NCI-H2227 treated with DMSO at 0.1 percent for 48 hours (cell line): Measurements from ENCODE around the gene ADORA2B.
"Not testable (repeated sequence)": the region's sequence is repeated elsewhere in the genome, so short reads cannot be mapped to it uniquely, and the experiment has no call there.

Experiments used
- DNase-seq: peaks from one replicate; lab custom pipeline; 2025; lab: John Stamatoyannopoulos, UW

ADORA2B gene

DNA sequence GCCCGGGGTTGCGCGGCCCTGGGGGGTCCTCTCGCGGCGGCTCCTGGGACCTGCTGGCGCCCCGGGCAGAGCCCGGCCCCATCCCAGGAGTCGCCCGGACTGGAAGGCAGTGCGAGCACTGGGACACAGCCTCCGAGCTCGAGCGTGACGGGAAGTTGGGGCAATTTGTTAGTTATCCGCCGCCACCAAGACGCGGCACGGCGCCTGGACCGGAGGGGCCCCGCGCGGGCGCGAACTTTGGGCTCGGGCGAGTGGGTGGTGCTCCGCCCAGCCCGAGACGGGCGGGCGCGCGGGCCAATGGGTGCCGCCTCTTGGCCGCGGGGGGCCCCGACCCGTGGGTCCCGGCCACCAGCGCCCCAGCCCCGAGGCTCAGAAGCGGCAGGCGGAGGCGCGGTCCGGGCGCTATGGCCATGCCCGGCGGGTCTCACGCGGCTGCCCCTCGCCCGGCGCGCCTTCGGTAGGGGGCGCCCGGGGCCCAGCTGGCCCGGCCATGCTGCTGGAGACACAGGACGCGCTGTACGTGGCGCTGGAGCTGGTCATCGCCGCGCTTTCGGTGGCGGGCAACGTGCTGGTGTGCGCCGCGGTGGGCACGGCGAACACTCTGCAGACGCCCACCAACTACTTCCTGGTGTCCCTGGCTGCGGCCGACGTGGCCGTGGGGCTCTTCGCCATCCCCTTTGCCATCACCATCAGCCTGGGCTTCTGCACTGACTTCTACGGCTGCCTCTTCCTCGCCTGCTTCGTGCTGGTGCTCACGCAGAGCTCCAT is at the start of gene ADORA2B:
Gene ADORA2B, plus strand, starts transcription at position 372 of the 768 bp plus-strand sequence. Its CDS starts 119 bp downstream, at position 491.
- peak; percentile 9 for DNase-seq

DNA sequence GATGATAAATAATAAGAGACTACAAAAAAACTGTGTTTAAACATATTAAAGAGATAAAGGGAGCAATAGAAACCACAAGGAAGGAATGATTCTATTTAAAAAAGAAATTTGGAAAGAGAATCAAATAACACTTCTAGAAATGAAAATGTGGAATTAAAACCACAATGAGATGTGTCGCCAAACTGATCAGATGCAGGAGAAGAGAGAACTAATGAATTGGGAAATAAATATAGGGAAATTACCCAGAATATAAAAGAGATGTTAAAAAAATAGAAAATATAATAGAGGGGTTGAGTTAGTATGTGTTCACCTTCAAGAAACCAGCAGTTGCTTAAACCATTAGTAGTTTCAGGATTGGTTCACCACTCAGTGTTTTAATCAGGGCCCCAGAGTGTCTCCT is 48.7 kb upstream of the ADORA2B start:
- no peak for DNase-seq

DNA sequence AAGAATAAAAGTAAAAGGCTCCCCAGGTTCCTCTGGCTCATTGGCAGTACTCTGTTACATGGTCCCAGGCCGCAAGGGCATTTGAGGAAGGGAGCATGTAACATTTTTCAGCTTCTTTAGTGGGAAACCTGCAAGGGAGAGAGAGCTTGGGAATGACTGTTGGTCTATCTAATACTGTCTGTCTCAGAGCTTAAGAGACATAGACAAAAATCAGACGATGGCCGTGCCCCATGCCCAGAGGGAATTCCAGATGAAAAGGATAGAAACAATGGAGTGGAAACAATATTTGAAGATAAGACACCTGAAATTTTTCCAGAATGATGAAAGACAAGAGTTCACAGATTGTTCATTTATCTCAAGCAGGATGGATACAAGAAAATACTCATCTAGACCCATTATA is 48.1 kb upstream of the ADORA2B start:
- no peak for DNase-seq

DNA sequence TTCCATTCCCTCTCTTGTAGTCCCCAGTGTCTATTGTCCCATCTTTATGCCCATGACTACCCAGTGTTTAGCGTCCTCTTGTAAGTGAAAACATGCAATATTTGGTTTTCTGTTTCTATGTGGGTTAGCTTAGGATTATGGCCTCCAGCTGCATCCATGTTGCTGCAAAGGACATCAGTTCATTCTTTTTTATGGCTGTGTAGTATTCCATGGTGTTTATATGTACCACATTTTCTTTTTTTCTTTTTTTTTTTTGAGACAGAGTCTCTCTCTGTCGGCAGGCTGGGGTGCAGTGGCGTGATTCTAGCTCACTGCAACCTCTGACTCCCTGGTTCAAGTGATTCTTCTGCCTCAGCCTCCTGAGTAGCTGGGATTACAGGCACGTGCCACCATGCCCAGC is 45.3 kb upstream of the ADORA2B start:
- DNase-seq: not testable (repeated sequence)

DNA sequence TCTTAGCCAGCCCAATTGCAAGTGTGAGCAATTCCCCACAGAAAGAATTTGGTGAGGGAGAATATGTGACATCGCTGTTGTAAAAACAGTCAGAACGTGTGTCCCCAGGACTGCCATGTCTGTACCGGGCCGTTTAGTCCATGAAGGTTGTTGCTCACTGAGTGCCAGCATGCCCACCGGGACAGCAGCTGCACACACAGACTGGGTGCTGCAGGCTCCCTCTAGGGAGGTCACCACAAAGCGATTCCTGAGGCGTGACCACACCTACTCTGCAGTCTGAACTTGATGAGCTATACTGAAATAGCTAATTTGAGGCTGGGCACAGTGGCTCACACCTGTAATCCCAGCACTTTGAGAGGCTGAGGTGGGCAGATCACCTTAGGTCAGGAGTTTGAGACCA is 44.1 kb upstream of the ADORA2B start:
- DNase-seq: no peak

DNA sequence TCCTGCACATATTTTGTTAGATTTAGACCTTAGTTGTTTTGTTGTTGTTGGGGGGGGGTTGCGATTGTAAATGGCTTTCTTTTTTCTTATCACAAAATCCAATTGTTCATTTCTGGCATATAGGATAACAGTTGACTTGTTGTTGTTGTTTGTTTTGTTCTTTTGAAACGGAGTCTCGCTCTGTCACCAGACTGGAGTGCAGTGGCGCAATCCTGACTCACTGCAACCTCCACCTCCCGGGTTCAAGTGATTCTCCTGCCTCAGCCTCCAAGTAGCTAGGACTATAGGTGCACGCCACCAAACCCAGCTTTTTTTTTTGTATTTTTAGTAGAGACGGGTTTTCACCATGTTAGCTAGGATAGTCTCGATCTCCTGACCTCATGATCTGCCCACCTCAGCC is 39.7 kb upstream of the ADORA2B start:
- not testable (repeated sequence) for DNase-seq

DNA sequence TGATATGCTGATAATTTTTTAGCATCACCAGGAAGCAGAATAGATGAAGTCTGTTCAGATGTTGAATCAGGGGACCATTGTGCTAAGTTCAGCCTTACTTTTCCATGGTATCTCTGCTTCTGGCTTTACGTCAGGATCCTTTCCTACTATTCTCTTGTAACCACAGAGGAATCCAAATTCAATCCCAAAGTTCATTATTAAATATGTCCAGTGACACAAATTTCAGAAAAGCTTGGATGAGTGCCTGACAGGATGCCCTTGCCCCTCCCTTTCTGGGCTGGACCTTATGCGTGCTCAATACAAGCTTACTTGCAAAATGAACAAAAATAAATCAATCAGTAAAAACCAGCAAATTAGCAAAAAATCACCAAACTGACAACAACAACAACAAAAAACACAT is 37.6 kb upstream of the ADORA2B start:
- DNase-seq: no peak

DNA sequence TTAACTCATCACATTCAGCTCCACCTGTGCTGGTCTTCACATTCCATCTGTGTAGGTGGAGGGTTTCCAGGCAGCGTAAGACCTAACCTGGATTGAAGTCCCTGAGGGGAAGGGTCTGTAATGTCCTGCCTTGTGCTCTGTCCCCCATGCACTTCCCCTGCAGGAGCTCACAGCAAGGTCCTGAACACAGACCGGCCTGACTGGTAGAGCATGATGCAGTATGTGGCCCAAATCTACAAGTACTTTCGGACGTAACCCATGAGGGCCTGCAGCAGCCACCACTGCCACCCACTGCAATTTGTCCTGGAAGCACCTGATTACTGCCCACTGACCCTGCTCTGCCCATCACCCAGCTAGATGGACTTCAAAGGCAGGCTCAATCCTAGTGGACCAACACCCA is 36.6 kb upstream of the ADORA2B start:
- DNase-seq: no peak

DNA sequence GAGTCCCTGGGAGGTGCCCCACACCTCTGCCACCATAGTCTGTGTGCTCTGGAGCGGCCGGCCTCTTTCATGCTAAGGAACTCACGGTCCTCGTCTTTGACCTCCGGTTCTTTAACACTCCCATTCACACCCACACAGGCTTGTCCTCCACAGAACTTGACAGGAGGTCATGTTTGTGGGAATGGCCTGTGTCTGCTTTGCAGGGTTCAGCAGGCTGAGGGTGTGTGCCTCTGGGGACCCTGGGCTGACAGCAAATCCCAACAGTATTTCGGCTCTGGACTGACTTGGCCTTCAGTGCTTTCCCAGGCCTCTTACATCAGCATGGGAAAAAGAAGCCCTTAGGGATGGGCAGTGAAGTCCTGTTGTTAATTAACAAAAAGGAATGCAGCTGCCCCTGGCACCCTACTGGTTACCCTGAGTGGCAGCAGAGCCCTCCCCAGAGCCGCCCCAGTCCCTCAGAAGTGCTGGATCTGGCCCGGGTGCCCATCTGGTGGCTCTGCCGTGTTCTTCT is 35.4 kb upstream of the ADORA2B start:
- DNase-seq: no peak

DNA sequence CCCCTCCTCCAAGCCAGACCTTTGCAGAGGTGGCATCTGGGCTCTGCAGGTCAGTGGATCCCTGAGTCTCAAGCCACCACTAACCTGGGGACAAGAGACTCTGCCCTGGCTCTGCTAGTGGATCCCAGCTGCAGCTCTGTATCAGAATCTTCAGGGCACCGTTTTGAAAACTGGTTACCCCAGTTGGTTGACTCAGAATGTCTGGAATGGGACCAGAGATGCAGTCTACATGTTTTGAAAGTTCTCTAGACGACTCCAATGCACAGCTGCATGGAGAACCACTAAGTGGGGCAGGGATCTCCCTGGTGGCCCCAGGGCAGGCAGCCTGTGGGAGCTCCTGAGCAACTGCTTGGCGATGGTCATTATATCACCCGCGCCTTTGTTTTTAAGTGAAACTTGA is 34.1 kb upstream of the ADORA2B start:
- no peak for DNase-seq

DNA sequence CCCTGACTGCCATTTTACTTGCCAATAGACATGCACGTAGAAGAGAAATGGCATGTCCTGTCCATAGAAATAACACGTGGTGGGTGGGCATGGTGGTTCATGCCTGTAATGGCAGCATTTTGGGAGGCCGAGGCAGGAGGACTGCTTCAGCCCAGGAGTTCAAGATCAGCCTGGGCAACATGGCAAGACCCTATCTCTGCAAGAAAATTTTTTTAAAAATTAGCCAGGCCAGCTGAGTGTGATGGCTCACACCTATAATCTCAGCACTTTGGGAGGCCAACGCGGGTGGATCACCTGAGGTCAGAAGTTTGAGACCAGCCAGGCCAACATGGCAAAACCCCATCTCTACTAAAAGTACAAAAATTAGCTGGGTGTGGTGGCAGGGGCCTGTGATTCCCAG is 33.2 kb upstream of the ADORA2B start:
- not testable (repeated sequence) for DNase-seq

DNA sequence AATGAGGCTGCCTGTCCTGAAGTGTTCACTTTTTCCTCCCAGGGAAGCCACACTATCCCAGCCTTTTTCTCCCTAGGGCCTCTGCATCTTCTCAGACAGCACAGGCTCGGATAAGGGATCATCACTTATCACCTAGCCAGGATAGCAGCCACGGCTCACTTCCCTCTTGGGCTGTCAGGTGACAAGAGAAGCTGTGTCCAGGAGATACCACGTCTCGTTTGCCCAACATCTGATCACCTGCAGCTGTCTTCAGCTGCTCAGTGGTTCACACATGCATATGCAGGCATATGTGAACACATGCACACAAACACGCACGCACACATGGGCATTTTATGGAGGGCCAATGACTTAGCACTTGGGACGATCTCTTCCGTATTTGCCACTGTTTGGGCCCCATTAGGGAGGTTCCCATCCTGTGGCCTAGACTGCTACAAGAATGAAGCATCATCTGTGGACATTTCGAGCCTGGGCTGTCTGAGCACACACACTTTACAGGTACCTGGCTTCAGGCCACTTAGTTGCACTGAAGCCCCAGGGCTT is 32.4 kb upstream of the ADORA2B start:
- no peak for DNase-seq

DNA sequence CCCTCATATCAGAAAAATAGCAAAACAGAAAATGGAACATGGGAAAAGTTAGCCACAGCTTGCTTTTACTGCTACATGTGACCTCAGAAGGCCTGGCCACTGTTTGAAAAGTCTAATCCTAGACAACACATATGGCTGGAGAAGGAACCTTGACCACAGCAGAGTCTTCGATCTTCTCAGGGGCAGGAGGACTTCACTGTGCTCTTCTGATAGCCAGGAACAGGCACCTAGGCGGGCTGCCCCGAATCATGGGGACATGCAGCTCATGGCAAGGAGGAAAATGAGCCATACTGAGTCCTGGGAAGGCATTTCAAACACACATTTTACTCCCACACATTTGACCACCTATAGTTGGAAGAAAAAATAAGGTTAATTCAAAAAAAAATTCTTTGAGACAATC is 31.1 kb upstream of the ADORA2B start:
- no peak for DNase-seq

DNA sequence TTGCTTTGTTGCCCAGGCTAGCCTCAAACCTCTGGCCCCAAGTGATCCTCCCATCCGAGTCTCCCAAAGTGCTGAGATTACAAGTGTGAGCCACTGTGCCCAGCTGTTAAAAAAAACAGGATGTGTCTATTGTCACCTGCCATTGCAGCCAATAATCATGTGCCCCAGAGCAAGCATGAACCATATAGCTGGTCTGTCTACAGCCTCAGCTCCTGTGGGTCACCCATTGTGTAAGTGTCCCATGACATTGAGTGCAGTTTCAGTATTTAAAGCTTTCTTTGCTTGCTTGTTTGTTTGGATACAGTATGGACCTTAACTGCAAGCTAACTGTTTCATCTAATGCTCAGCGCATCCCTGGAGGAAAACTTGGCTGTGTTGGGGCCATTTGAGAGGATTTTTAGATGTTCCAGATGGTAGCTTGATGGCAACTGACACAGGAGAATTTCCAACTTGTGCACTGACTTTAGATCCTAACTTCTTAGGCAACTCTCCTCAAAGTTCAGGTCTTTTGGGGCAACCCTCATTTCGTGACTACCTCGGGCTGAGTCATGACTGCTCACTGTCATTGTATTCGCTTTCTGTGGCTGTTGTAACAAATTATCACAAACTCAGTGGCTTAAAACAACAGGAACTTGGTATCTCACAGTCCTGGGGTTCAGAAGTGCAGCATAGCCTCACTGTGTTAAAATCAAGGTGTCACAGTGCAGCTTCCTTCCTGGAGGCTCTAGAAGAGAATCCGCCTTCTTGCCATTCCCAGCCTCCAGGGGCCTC is 30.3 kb upstream of the ADORA2B start:
- DNase-seq: no peak

DNA sequence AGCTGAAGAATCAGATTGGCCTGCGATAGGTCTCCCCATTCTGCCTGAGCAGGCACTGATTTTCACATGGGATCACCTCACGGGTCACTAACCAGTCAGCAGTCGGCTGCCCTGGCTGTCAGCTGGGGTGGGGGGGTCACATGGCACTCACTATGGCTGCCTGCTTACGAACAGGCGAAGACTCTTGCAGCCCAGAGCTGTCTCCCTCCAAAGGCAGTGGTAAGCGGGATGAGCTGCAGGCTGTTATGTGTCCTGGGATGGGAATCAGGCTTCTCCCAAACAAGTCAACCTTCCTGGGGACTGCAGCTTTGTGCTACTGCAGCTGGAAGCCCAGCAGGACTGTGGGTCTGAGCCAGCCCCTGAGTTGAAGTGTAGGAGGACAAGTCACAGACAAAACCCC is 29.0 kb upstream of the ADORA2B start:
- no peak for DNase-seq

DNA sequence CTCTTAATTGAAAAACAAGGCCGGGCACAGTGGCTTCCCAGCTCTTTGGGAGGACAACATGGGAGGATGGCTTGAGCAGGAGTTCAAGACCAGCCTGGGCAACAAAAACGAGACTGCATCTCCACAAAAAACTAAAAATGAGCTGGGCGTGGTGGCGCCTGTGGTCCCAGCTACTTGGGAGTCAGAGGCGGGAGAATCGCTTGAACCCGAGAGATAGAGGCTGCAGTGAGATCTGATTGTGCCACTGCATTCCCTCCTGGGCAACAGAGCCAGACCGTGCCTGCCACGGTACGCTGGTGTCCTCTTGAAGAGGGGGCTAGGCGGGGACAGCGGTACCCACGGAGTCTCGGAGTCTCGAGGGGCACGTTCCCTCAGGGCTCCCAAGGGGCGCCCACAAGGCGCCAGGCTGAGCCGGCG is 27.9 kb upstream of the ADORA2B start:
- DNase-seq: no peak

DNA sequence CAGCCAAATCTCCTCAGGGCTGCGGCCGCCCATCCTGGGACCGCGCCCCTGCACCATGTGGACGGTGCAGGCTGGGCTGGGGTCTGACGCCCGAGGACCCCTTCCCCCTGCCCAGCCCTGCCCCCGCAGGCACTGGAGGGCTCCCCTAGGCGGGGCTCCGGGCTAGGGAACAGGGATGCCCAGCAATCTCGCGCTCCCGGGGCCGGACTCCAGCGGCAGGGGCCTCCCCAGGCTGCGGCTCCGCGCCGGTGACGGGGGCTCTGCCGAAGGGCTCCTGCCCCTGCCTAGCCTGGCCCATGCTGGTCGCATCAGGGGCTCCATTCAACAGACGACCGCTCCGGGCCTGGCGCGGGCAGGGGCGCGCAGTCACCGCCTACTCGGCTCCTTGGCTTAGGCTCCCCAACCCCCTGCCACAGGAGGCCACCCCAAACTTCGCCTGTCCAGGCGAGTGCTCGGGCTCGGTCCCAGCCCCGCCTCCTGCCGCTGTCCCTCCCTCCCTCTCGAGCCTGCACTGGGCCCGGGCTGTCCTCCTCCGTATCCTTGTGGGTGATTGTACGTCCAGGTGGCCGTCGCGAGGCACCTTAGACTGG is 27.4 kb upstream of the ADORA2B start:
- DNase-seq: peak; percentile 0

DNA sequence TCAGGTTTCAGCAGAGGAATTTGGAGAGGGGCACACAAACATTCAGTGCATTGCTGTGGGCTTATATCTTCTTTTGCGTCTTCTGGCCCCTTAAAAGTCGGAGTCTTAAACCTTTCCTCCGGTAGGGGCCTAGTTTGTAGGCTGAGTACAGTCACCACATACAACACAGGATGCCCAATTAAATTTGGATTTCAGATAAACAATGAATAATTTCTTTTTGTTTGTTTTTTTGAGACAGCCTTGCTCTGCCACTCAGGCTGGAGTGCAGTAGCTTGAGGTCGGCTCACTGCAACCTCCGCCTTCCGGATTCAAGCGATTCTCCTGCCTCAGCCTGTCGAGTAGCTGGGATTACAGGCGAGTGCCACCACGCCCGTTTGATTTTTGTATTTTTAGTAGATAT is 26.7 kb upstream of the ADORA2B start:
- DNase-seq: no peak

DNA sequence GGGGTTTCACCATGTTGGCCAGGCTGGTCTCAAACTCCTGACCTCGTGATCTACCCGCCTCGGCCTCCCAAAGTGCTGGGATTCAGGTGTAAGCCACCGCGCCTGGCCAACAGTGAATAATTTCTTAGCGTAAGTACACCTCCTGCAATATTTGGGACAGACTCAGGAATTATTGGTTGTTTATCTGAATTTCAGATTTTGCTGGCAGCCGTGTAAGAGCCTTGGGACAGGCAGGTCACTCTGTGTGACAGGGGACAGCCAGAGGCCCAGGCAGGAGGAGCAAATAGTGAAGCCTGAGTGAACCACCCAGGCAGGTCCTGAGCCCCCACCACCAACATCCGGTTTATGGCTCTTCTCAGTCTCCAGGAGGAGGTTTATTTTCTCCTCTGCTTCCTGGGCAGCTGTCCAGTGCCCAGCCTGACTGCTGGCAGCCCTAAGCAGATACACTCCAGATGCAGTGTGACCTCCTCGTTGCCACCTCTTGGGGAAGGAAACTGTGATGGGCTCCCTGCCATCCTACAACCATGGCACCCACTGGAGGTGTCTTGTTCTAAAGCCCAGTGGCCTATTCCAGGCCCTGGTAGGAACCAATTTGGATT is 26.2 kb upstream of the ADORA2B start:
- DNase-seq: no peak

DNA sequence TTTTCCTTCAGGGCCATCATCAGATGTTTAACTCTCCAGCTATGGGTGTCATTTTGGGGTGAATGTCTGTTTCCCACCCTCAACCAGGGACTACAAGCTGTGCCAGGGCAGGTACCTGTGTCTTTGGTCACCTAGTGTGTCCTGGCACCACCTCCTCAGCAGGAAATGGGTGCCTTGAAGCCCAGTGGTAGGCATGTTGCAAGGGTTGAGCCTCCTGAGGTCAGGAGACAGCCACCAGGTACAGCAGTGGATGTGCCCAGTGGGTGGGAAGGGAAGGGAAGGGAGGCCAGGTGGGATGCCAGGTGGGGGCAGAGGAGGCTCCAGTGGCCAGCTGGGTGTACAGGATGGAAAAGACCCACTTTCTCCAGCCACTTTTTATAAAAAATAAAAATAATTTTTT is 25.5 kb upstream of the ADORA2B start:
- no peak for DNase-seq

DNA sequence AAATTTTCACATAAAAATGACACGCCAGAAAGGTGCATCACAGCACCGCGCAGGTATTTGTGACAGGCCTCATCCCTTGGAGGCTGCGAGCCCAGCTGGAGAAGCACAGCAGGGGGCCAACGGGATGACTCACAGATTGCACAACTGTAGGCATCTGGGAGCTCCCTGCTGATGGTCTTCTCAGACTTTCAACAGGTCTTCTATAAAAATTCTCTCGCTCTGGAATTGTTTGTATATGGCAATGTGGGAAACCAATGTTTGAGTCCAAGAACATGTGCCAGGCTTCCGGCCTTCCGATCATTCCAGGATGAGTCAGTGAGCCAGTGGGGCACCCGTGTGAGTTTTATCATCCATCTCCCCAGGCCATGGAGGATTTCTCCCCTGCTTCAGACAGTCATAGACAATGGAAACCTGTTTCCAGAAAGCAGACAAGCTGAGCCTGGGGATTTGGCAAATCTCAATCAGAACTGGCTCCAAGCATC is 24.1 kb upstream of the ADORA2B start:
- DNase-seq: no peak

DNA sequence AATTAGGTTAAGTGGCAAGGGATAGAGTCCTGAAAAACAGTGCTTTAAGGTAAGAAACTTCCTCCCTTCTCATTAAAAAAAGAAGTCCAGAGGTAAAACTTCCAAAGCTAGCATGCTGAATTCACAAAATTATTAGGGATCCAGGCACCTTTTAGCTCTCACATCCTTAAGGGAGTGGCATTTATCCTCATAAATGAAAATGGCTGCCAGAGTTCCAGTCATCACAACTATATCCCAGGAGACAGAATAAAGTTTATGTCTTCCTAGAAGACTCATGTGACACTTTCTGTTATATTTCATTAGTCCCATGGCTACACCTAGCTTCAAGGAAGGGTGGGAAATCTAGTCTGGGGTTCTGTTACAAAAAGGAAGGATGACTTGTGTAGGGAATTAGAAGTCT is 23.3 kb upstream of the ADORA2B start:
- no peak for DNase-seq
